Lung (tissue), 12 donors: Measurements from ENCODE around the gene AJM1. TPM values are rescaled to one million over a fixed set of nuclear protein-coding genes. Genes with fewer than 3 reads are reported as not detected.
"Not testable (repeated sequence)": the region's sequence is repeated elsewhere in the genome, so short reads cannot be mapped to it uniquely, and the experiment has no call there.

Experiments
- ATAC-seq: fragments of 200-7000 bp; cut with Tn5 transposase; one replicate; pipeline ENCODE4 v1.9.1; 2020; ENCODE audit warnings: moderate number of reproducible peaks; ENCODE audit not compliant: insufficient read depth, low FRiP score
- DNase-seq, 3 donors: peaks; one replicate each; pipeline ENCODE4 v3.0.0-alpha.2; 2013 to 2017
- H3K27ac ChIP-seq, 2 donors: one replicate each; pipeline ENCODE4 v1.5.1; 2013; ENCODE audit warnings: mild to moderate bottlenecking in 2 of 2, moderate library complexity in 2 of 2, control low read depth in 1 of 2, inconsistent platforms in 1 of 2, low read depth in 1 of 2, low read length in 1 of 2
- H3K27me3 ChIP-seq, 3 donors: one replicate each; pipeline ENCODE4 v1.5.1; 2013; ENCODE audit warnings: low read length in 2 of 3; ENCODE audit not compliant: control insufficient read depth in 3 of 3, insufficient read depth in 3 of 3
- H3K36me3 ChIP-seq, 4 donors: one replicate each; pipeline ENCODE4 v1.5.1; 2013; ENCODE audit warnings: low read length in 4 of 4, mild to moderate bottlenecking in 1 of 4, moderate library complexity in 1 of 4; ENCODE audit not compliant: control insufficient read depth in 4 of 4, insufficient read depth in 4 of 4
- H3K4me1 ChIP-seq, 5 donors: one replicate each; pipeline ENCODE4 v1.5.1; 2013; ENCODE audit warnings: low read length in 5 of 5, mild to moderate bottlenecking in 2 of 5, moderate library complexity in 1 of 5; ENCODE audit not compliant: control insufficient read depth in 5 of 5, insufficient read depth in 5 of 5
- H3K4me3 ChIP-seq: one replicate; pipeline ENCODE4 v1.5.1; 2013; ENCODE audit warnings: mild to moderate bottlenecking, control low read depth, moderate library complexity
- H3K9ac ChIP-seq, 2 donors: one replicate each; pipeline ENCODE4 v1.5.1; 2013; ENCODE audit warnings: low read length in 2 of 2, control low read depth in 1 of 2; ENCODE audit not compliant: insufficient read depth in 1 of 2
- H3K9me3 ChIP-seq, 4 donors: one replicate each; pipeline ENCODE4 v1.5.1; 2013; ENCODE audit warnings: low read length in 3 of 4, mild to moderate bottlenecking in 1 of 4, moderate library complexity in 1 of 4; ENCODE audit not compliant: control insufficient read depth in 4 of 4, insufficient read depth in 3 of 4
- WGBS, 2 donors: extraction: QIAGEN DNeasy Blood & Tissue Kit; methylation state at CpG; one replicate each; pipeline ENCODE4 v1.1.7; 2013; 5-methylcytosine and 5-hydroxymethylcytosine counted together
- polyA plus RNA-seq, 2 donors: library from polyadenylated mRNA; stranded (reverse); fragments of 200-250 nt; gene quantifications; one replicate each; pipeline ENCODE4 v1.2.1, GENCODE V29; 2013
- total RNA-seq, 2 donors: library from RNA; depleted of rRNA in 1 of 2; stranded (reverse); fragments of >200 nt in 1 of 2; gene quantifications; one replicate each; pipeline ENCODE4 v1.2.1, GENCODE V29; 2014 to 2021
- TF ChIP-seq, protein P1 (sequence below): IDR thresholded peaks from 2 replicates; pipeline ENCODE4 v1.5.1; 2012; ENCODE audit warnings: mild to moderate bottlenecking; ENCODE audit errors: control extremely low read depth, extremely low read depth
- donor health status: control.
- donor health status: control.
- donor health status: Bipolar disorder and iron deficiency.
- donor health status: healthy.
- donor health status: DM: yes; HTN: yes; CAD: no.

The AJM1 gene
- total and polyA plus RNA-seq, 4 donors, result 1.1 to 4.3 (median 1.5) TPM

DNA sequence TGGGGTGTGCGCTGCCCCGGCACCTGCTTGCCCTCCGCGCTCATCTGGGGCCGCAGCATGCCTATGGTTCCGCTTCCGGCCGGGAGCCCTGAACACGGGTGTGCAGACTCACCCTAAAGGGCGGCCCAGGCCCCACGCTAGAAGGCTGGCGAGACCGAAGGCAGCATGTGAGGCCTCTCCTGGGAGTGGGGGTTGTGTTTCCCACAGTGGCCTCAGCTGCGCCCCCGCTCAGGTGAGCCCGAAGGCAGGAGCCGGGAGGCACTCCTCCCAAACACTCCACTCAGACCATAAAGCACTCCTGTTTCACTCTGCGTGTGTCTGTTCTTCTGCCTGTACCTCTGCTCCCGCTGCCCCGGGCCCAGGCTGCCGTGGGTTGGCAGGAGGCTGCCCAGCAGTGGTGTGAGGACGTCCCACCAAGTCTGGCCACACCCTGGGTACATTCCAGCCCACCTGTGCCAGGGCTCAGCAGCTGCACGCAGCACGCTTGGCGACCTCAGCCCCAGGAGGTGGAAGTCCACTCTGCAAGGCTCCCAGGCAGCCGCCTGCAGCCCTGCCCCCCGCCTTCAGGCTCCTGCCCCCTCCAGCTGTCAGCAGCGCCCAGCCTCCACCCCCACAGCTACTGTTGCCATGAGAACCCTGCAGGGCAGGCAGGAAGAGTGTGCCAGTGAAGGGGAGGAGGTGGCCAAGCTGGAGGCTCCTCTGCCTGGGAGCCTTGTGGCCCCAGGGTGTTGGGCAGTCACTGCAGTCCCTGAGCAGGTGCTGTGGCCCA, 1.2 kb upstream of the AJM1 start:
- Histone ChIP-seq H3K4me3 (no peak overlapping the region), H3K27ac (no peak overlapping the region), H3K27me3 (peaks cover 3 to 11% (median 4%) of the 10 kb centered on the region in 3 donors), H3K9ac (no peak overlapping the region), H3K9me3 (peaks cover 0 to 1% (median 0%) of the 10 kb centered on the region in 4 donors), H3K4me1 (peaks cover 0 to 23% (median 10%) of the 10 kb centered on the region in 5 donors), H3K36me3 (peaks cover 0 to 33% (median 2%) of the 10 kb centered on the region in 4 donors)
- DNase-seq, result peak; percentile 53 to 70 (median 65)
- ATAC-seq, result no peak
- 77 to 80% methylated on average over 28 of the region's 28 CpGs for WGBS, 2 donors
- TF ChIP-seq, protein P1, sequence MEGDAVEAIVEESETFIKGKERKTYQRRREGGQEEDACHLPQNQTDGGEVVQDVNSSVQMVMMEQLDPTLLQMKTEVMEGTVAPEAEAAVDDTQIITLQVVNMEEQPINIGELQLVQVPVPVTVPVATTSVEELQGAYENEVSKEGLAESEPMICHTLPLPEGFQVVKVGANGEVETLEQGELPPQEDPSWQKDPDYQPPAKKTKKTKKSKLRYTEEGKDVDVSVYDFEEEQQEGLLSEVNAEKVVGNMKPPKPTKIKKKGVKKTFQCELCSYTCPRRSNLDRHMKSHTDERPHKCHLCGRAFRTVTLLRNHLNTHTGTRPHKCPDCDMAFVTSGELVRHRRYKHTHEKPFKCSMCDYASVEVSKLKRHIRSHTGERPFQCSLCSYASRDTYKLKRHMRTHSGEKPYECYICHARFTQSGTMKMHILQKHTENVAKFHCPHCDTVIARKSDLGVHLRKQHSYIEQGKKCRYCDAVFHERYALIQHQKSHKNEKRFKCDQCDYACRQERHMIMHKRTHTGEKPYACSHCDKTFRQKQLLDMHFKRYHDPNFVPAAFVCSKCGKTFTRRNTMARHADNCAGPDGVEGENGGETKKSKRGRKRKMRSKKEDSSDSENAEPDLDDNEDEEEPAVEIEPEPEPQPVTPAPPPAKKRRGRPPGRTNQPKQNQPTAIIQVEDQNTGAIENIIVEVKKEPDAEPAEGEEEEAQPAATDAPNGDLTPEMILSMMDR, result no peak

- not testable (repeated sequence) for H3K9me3 ChIP-seq, DNase-seq, H3K27ac ChIP-seq, ATAC-seq, H3K4me3 ChIP-seq, H3K9ac ChIP-seq
- peaks cover 0 to 30% (median 2%) of the 10 kb centered on the region in 4 donors for H3K36me3 ChIP-seq
- peaks cover 0 to 23% (median 10%) of the 10 kb centered on the region in 5 donors for H3K4me1 ChIP-seq
- H3K27me3 ChIP-seq, result peaks cover 3 to 16% (median 8%) of the 10 kb centered on the region in 3 donors
- WGBS, 2 donors, result 53 to 59% methylated on average over 16 of the region's 16 CpGs
Measured at GRCh38 chr9:136841646-136842379, 465 bp upstream of the AJM1 start.

GRCh38 chr9:136843159-136843800, 1.0 kb downstream of the AJM1 start:
- H3K4me3 ChIP-seq, H3K9ac ChIP-seq, ATAC-seq, DNase-seq, H3K9me3 ChIP-seq, H3K27ac ChIP-seq: not testable (repeated sequence)
- Histone ChIP-seq H3K27me3 (peaks cover 3 to 21% (median 8%) of the 10 kb centered on the region in 3 donors), H3K4me1 (peaks cover 2 to 30% (median 13%) of the 10 kb centered on the region in 5 donors), H3K36me3 (peaks cover 0 to 24% (median 2%) of the 10 kb centered on the region in 4 donors)
- 15 to 17% methylated on average over 20 to 21 of the region's 21 CpGs for WGBS, 2 donors

- not testable (repeated sequence) for H3K9me3 ChIP-seq, H3K4me3 ChIP-seq, H3K27ac ChIP-seq, ATAC-seq, H3K9ac ChIP-seq
- Histone ChIP-seq H3K27me3 (peaks cover 3 to 21% (median 8%) of the 10 kb centered on the region in 3 donors), H3K4me1 (peaks cover 2 to 31% (median 13%) of the 10 kb centered on the region in 5 donors), H3K36me3 (peaks cover 0 to 16% (median 2%) of the 10 kb centered on the region in 4 donors)
- DNase-seq, result peak in 1 of 3 donors; percentile 63
- whole genome bisulfite sequencing, 2 donors, result 5 to 6% methylated on average over 61 to 99 of the region's 99 CpGs
Measured at GRCh38 chr9:136843801-136844740, 1.8 kb downstream of the AJM1 start.
